Activated CD4-positive, CD25-positive, alpha-beta regulatory T cell treated with anti-CD3 and anti-CD28 coated beads, Interleukin-2, amount 50 U/mL, for 16 hours (primary cell): Measurements from ENCODE around the gene ATF6B.
A peak's percentile ranks its signal among the peaks of the same experiment; 100 is the strongest.
"Not testable (repeated sequence)": the region's sequence is repeated elsewhere in the genome, so short reads cannot be mapped to it uniquely, and the experiment has no call there.

Source experiments
- DNase-seq: peaks from one replicate; pipeline ENCODE4 v3.0.0-alpha.2; 2020; ENCODE audit warnings: low read depth, low spot score

ATF6B gene

DNA sequence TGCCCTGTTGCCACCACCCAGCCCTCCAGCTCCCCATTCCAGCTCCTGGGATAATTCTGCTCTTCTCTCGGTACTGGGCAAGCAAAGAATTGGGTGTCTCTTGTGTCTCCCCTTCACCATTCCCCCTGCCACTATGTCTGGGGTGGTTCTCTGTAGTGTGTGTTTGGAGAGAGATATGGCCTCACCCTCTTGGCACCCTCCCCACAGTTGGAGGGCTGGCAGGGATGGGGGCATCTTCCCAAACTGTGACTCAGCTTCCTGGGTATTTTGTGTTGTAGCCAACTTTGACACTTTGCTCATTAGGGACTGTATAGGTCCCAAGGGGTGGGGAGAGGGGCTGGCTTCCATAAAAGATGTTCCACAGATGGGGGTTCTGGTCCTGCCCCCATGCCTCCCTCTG lies 20.6 kb downstream of the ATF6B start:
- no peak for DNase-seq

DNA sequence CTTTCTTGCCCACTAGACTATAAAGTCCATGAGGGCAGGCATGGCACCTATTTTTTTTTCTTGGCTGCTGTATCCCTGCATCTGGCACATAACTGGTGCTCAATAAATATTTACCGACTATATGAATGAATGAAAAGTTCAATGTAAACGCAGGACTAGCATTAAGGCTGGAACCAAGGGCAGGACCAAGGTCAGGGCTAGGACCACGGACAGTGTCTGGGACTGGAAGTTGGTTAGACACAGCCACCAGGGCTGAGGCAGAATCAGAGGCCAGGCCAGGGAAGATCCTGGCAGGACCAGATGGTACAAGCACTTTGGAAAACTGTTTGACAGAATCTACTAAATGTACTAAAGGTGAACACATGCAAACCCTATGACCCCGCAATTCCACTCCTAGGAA lies 22.6 kb downstream of the ATF6B start:
- no peak for DNase-seq

DNA sequence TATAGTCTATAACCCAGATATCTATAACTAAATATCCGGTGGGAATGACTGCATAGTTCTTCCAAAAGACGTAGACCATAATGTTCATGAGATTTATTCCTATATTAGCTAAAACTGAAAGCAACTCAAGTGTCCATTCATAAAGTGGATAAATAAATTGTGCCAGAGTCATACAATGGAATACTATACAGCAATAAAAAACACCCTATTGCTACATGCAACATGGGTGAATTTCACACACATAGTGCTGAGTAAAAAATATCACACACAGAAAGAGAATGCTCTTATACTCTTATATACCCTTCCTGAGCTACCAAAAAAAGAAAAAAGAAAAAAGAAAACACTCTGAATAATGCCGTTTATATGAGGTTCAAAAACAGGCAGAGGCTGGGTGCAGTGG lies 25.8 kb downstream of the ATF6B start:
- no peak for DNase-seq

GRCh38 chr6:32100251-32100650 lies 27.8 kb downstream of the ATF6B start:
- not testable (repeated sequence) for DNase-seq

- no peak for DNase-seq
These were observed 30.7 kb downstream of the ATF6B start for GRCh38 chr6:32097364-32097763.

DNA sequence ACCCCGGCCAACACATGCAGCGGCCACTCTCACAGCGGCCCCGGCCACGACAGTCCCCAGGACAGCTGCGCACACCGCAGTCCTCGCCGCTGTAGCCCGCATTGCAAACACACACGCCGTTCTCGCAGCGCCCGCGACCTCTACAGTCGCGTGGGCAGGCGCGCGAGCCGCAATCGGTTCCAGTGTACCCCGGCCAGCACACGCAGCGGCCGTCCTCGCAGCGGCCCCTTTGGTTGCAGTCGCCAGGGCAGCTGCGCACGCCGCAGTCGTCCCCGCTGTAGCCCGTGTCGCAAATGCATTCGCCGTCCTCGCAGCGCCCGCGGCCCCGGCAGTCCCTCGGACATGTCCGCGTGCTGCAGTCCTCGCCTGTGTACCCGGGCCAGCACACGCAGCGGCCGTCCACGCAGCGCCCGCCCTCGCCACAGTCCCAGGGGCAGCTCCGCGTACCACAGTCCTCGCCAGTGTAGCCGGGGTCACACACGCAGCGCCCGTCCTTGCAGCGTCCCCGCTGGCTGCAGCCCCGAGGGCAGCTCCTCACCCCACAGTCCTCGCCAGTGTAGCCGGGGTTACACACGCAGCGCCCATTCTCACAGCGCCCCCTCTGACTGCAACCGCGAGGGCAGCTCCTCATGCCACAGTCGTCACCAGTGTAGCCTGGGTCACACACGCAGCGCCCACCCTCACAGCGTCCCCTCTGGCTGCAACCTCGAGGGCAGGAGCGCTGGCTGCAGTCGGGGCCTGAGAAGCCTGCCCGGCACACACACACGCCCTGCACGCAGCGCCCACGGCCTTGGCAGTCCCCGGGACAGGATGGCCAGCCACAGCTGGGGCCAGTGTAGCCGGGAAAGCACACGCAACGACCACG lies 31.4 kb downstream of the ATF6B start:
- DNase-seq: no peak

- no peak for DNase-seq
These were observed 32.0 kb downstream of the ATF6B start for GRCh38 chr6:32096087-32096393.

- no peak for DNase-seq
These were observed 32.5 kb downstream of the ATF6B start for GRCh38 chr6:32095338-32096086.

GRCh38 chr6:32092760-32093497 lies 35.1 kb downstream of the ATF6B start:
- no peak for DNase-seq

GRCh38 chr6:32089082-32089828 lies 38.8 kb downstream of the ATF6B start:
- no peak for DNase-seq

GRCh38 chr6:32088487-32089049 lies 39.5 kb downstream of the ATF6B start:
- DNase-seq: no peak

DNA sequence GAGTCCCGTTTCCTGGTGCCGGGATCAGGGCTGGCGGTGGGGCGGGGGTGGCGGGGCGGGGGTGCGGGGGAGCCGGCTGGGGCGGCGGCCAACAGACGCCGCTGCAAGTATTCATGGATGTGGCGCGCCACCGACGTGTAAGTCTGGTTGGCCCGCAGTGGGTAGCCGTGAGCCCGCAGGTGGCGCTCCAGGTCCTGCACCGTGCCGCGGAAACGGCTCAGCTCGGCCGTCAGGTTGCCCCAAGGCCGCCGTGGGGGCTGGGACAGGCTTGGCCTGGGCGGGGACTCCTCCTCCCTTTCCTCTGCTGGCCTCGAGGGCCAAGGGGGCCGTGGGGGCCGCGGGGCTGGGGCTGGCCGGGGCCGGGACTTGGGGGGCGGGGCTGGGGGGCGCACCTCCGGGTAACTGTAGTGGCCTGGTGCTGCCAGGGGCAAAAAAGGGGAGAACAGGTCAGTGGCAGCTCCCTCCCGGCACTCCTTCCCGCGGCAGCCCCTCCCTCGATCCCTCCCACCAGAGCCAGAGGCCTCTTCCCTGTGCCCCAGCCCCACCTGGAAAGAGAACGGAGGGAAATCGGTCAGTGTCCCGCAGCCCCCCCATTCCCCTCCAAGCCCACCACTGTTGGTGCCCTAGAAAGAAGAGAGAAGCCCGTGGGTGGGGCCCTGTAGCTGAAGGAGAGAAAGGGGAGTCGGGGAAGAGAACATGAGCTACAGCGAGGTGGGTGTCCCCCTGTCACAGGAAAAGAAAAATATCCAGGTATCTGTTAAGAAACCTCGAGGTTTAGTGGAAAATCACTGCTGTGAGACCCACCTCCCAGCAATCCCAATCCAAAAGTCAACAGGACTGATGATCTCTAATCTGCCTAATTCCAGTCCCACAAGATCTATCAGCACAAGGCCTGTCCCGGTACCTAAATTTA lies 40.2 kb downstream of the ATF6B start:
- DNase-seq: peak; percentile 40

DNA sequence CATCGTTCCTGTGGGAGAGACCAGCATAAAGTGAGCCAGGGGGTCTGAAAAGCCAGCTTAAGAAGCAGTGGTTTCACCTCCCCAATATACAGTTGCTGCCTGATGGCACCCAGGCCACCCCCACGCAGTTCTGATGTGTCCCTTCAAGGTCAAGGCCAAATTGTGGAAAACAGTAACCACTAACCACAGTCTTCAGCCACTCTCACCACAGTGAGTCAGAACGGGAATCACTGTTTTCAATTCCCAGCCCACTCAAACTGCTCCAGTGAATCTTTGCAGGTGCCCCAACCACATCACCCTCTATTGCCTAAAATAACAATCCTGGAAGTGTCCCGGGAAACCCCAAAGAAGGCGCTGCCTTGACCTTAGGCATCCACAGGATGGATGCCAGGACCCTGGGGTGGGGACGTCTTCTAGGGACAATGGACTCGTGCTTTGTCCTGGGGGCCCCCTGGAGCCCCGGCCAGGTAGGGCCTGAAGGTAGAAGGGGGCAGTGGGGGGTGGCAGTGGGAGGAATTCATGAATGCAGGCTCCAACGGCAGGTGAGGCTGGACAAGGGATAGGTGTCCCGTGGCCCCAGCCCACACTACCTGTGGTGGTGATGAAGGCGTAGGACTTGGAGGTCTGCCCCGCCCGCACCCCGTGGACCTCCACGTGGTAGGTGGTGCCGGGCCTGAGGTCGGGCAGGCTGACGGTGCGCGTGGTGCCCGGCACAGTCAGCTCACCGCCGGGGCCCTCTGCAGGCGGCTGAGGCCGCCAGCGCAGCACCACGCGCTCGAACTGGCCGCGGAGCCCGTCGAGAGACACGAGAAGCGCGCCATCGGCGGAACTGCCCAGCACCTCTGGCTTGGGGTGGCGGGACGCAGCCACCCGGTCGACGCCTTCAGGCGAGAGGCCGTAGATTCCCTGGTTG lies 41.1 kb downstream of the ATF6B start:
- DNase-seq: no peak

GRCh38 chr6:32085759-32086459 lies 42.1 kb downstream of the ATF6B start:
- no peak for DNase-seq

GRCh38 chr6:32084780-32085179 lies 43.3 kb downstream of the ATF6B start:
- DNase-seq: no peak

GRCh38 chr6:32083812-32084768 lies 44.0 kb downstream of the ATF6B start:
- no peak for DNase-seq

GRCh38 chr6:32082935-32083334 lies 45.1 kb downstream of the ATF6B start:
- no peak for DNase-seq
